A673 (cell line): ENCODE results near the gene FAM89A. TPM values are rescaled to one million over a fixed set of nuclear protein-coding genes. Genes with fewer than 3 reads are reported as not detected.

ENCODE experiments used
- BruUV-seq: library from RNA; stranded (reverse); fragments of 400-500 nt; replicated peaks from 2 replicates; lab custom pipeline; 2021; lab: Mats Ljungman, UMichigan
- CTCF ChIA-PET: fragments of 300-600 bp; sonication (Branson Sonifier 250); formaldehyde crosslinking; loops from one replicate; lab custom pipeline; 2022; ENCODE audit warnings: antibody characterized with exemption; lab: Charles Lee
- POLR2A ChIA-PET: fragments of 300-600 bp; sonication (Branson Sonifier 250); formaldehyde crosslinking; loops from one replicate; lab custom pipeline; 2022; ENCODE audit warnings: antibody characterized with exemption; ENCODE audit not compliant: low non-redundant PET; lab: Charles Lee
- DNase-seq: peaks from one replicate; pipeline ENCODE4 v3.0.0-alpha.2; 2015; ENCODE audit warnings: low spot score
- H3K27ac ChIP-seq: fragments of 200-600 bp; sonication (generic); 2 replicates; pipeline ENCODE4 v1.5.1; 2016; ENCODE audit warnings: mixed run types, low read depth, mild to moderate bottlenecking, mixed read lengths, antibody characterized with exemption, low read length; ENCODE audit not compliant: poor library complexity, severe bottlenecking
- H3K27me3 ChIP-seq: fragments of 200-600 bp; sonication (generic); replicated peaks from 2 replicates; pipeline ENCODE4 v1.6.1; 2017; ENCODE audit warnings: mixed run types, low read depth, mild to moderate bottlenecking, mixed read lengths, antibody characterized with exemption, low read length; ENCODE audit not compliant: insufficient read depth, poor library complexity
- H3K36me3 ChIP-seq: fragments of 200-600 bp; sonication (generic); 2 replicates; pipeline ENCODE4 v1.6.1; 2016; ENCODE audit warnings: mixed run types, mild to moderate bottlenecking, mixed read lengths, antibody characterized with exemption, low read length; ENCODE audit not compliant: insufficient read depth, poor library complexity, severe bottlenecking
- H3K4me1 ChIP-seq: fragments of 200-600 bp; sonication (generic); 2 replicates; pipeline ENCODE4 v1.6.1; 2017; ENCODE audit warnings: mixed run types, mild to moderate bottlenecking, mixed read lengths, antibody characterized with exemption, low read length; ENCODE audit not compliant: insufficient read depth, poor library complexity, severe bottlenecking
- H3K4me3 ChIP-seq: fragments of 200-600 bp; sonication (generic); 2 replicates; pipeline ENCODE4 v1.5.1; 2016; ENCODE audit warnings: low read depth, mixed run types, mild to moderate bottlenecking, mixed read lengths, low read length; ENCODE audit not compliant: poor library complexity, severe bottlenecking
- H3K9me3 ChIP-seq: fragments of 200-600 bp; sonication (generic); 2 replicates; pipeline ENCODE4 v1.6.1; 2016; ENCODE audit warnings: mixed run types, low read depth, mild to moderate bottlenecking, mixed read lengths, antibody characterized with exemption, low read length; ENCODE audit not compliant: poor library complexity, severe bottlenecking
- EZH2 ChIP-seq: fragments of 200-600 bp; sonication (generic); IDR thresholded peaks from 2 replicates; pipeline ENCODE4 v1.6.1; 2017; ENCODE audit warnings: borderline replicate concordance, low read depth, mild to moderate bottlenecking, mixed read lengths, antibody characterized with exemption, low read length; ENCODE audit not compliant: poor library complexity, severe bottlenecking
- intact Hi-C: fragments of 100-400 bp; cut with micrococcal nuclease; formaldehyde crosslinking; loops from one replicate; pipeline ENCODE4 v1.10.0; 2022; ENCODE audit not compliant: unreplicated experiment
- total RNA-seq: library from RNA; stranded (reverse); gene quantifications from 2 replicates; pipeline ENCODE4 v1.2.3, GENCODE V29; 2021
- TF ChIP-seq, protein P1 (sequence below): fragments of 300-800, 200-600 bp; sonication (generic); conservative IDR thresholded peaks from 2 replicates; pipeline ENCODE4 v1.5.1; 2017; ENCODE audit warnings: low read depth, mild to moderate bottlenecking, antibody characterized with exemption, low read length, moderate library complexity, mixed read lengths

The FAM89A gene
- total RNA-seq, 1 experiment from 2014 or later = 12.1 TPM

DNA sequence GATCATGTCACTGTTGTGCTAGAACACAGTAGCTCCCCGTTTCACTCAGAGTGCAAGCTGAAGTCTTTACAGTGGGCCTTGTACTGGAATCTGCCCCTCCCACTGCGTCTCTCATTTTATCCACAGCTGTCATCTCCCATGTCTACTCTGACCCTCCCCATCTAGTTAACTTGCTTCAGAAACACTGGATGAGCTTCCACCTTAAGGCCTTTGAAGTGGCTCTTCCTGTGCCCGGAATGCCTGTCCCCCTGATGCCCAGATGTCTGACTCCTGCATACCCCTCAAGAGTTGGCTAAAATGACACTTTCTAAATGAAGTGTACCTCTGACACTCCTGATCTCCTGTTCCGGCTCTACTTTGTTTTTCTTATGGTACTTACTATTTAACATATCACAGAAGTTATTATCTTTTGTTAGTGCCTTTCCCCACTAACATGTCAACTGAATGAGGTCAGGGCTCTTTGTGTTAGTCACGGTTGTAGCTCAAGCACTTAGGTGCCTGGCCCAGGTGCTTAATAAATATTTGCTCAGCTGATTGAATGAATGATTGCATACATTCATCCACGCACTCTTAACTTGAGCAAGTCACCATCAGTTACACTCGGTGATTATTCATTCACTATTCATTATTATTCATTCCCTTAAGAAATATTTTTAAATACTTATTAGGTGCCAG, 47.8 kb downstream of the FAM89A start:
- H3K4me1 ChIP-seq = peaks cover 5% of the 10 kb centered on the region
- TF ChIP-seq, protein P1, sequence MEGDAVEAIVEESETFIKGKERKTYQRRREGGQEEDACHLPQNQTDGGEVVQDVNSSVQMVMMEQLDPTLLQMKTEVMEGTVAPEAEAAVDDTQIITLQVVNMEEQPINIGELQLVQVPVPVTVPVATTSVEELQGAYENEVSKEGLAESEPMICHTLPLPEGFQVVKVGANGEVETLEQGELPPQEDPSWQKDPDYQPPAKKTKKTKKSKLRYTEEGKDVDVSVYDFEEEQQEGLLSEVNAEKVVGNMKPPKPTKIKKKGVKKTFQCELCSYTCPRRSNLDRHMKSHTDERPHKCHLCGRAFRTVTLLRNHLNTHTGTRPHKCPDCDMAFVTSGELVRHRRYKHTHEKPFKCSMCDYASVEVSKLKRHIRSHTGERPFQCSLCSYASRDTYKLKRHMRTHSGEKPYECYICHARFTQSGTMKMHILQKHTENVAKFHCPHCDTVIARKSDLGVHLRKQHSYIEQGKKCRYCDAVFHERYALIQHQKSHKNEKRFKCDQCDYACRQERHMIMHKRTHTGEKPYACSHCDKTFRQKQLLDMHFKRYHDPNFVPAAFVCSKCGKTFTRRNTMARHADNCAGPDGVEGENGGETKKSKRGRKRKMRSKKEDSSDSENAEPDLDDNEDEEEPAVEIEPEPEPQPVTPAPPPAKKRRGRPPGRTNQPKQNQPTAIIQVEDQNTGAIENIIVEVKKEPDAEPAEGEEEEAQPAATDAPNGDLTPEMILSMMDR = no peak
- TF ChIP-seq EZH2 = no peak
- intact Hi-C loops = no loop called here
- BruUV-seq = no TSS peak
- CTCF ChIA-PET = no interaction called here
- no peaks in the 10 kb centered on the region for H3K27me3 ChIP-seq
- no peaks in the 10 kb centered on the region for H3K9me3 ChIP-seq
- H3K27ac ChIP-seq = no peak overlapping the region
- H3K4me3 ChIP-seq = no peak overlapping the region
- POLR2A ChIA-PET = interaction anchor here (0.6 kb wide), 1 partner anchor 1433 kb away, joined by 13 read pairs; no protein-coding TSS in a partner anchor
- DNase-seq = no peak
- H3K36me3 ChIP-seq = peaks cover 41% of the 10 kb centered on the region

DNA sequence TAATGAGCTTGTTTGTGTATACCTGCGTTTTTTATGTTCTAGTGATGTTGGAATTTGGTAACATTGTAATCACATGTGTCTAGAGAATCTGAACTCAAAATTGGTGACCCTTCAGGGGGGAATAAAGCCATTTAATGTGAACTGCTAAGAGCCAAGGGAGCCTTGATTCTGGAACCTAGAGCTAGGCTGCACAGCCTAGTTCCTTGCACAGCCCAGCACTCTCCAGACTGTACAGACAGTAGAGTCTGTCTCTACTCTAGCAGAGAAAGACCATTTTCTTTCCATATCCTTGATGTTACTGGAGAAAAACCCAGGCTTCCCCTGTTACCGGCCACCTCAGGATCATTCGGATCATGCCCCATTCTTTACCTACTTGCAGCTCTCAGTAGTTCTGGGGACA, 52.6 kb downstream of the FAM89A start:
- intact Hi-C loops = no loop called here
- Histone ChIP-seq H3K36me3 (peaks cover 18% of the 10 kb centered on the region), H3K27ac (no peak overlapping the region), H3K27me3 (no peaks in the 10 kb centered on the region), H3K9me3 (no peaks in the 10 kb centered on the region), H3K4me1 (peaks cover 9% of the 10 kb centered on the region), H3K4me3 (no peak overlapping the region)
- BruUV-seq = no TSS peak
- TF ChIP-seq, protein P1 = no peak
- no peak for TF ChIP-seq EZH2
- ChIA-PET POLR2A (no interaction called here), CTCF (no interaction called here)
- no peak for DNase-seq

DNA sequence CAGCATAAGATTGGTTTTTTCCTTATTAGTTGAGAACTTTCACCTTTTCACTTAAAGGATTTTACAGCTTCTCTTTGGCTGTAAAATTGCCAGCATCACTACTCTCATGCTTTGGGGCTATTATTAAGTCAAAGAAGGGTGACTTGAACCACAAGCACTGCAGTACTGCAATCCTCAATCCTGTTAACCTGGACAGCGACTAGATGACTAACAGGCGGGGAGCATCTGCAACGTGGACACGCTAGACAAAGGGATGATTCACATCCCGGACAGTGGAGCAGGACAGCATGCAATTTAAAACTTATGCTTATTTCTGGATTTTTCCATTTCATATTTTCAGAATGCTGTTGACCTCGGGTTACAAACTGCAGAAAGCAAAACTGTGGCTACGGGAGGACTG, 53.1 kb downstream of the FAM89A start:
- no TSS peak for BruUV-seq
- Histone ChIP-seq H3K27me3 (no peaks in the 10 kb centered on the region), H3K27ac (no peak overlapping the region), H3K36me3 (peaks cover 13% of the 10 kb centered on the region), H3K4me3 (no peak overlapping the region), H3K9me3 (no peaks in the 10 kb centered on the region), H3K4me1 (peaks cover 9% of the 10 kb centered on the region)
- intact Hi-C loops = no loop called here
- POLR2A ChIA-PET = no interaction called here
- CTCF ChIA-PET = no interaction called here
- DNase-seq = no peak
- TF ChIP-seq, protein P1 = no peak
- TF ChIP-seq EZH2 = no peak
